DMS114 treated with DMSO at 0.1 percent for 48 hours (cell line): Measurements from ENCODE around the gene DNAAF3.
"Not testable (repeated sequence)": the region's sequence is repeated elsewhere in the genome, so short reads cannot be mapped to it uniquely, and the experiment has no call there.

Experiments
- DNase-seq: peaks from one replicate; lab custom pipeline; 2025; ENCODE audit not compliant: unreplicated experiment; lab: John Stamatoyannopoulos, UW

The DNAAF3 gene

DNA sequence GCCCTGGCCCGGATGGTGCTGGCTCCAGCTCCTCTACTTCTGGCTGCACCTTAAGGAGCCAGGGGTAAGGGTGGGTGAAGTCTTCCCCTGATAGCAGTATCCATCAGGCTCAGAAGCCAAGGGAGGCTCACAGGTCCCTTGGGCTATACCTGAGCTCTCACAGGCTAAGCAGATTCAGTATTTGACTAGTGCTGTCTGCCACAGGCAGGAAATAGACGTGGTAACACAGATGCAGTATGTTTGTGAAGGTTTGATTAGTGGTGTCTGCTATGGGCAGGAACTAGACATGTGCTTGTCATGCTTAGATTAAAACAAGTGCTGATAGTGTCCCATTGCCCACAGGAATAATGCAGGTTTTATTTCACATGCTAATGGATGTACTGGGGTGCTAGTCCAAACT, 9.7 kb upstream of the DNAAF3 start:
- DNase-seq = no peak

DNA sequence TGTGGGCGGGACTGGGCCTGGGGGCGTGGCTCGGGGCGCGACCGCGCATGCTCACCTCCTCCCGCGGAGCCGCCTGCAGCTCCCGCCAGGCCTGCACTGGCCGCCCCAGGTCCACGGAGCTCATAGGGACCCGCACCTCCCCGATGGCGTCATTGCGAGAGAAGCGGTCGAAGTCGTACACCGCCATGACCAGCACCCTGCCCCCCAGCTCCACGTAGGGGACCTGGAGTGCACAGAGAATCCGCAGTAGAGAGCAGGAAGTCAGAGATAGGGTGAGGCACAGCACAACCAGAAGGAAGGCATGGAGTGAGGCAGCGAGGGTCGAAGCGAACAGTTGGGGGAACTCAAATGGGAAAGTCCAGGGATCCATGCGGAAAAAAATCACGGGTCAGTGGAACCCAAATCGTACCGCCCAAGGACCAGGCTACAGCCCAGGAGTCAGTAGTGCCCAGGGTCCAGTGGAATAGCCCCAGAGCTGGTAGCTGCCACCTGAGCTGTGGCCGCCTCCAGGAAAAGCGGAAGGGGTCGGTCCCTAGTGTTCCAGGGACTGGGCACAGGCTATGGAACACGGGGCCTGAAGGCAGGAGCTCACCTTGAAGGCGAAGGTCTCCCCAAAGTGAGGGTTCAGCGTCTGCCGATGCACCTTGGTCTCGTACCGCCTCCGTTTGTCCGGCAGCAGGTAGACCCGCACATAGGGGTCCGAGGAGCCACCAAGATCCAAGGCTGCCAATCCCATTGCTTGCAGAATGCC, 8.9 kb upstream of the DNAAF3 start:
- peak; percentile 38 for DNase-seq

DNA sequence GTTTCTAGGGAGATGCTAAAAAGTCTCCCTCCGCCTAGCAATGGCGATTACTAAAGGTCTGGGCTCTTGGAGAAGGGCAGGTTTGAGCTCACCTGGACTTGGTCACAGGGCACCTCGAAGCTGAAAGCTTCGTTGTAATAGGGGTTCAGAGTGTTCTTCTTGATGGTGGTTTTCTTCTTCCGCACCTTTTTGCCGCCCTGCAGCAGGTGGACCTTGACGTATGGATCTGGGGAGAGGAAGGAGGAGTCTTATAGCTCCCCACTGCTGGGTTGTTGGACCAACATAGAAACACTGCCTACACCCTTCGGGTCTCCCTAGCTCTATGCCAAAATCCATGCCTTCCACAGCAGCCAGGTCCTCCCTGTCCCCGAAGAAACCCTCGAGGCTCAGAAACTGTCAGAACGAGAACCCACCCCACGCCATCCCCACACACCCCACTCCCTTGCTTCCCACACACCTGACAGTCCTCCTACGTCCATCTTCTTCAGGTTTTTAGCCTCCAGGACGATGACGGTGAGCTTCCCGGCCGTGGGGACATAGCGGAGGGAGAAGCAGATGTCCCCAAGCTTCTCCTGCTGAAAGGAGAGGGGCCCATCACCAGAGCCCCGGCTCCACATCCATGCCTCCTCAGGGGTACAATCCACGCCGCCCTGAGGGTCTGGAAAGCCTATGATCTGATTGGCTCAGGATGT, 8.2 kb upstream of the DNAAF3 start:
- DNase-seq = no peak

DNA sequence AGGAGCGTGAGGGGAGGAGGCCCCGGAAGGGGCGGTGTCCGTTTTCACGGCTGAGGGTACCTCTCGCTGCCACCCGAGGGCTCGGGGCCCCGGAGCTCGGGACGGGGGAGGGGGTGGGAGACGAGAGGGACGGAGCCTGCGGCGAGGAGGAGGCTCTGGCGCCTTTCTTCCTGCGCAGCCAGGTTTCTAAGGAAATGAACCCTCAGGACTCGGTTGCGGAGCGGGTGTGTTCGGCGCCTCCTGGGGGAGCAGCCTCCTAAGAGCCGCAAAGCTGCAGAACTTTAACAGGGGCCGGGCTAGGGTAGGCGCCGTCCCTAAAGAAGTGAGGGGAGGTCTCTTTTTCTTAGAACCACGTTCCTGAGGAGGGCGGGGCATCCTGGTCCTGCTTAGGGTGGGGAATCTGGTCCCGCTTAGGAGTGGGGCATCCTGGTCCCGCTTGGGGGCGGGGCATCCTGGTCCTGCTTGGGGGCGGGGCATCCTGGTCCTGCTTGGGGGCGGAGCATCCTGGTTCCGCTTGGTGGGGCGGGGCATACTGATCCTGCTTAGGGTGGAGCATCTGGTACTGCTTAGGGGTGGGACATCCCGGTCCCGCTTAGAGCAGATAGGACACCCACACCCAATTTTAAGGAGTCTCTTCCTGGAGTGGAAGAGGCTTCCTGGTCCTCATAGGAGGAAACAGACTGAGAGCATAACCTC, 7.4 kb upstream of the DNAAF3 start:
- DNase-seq = peak; percentile 88

DNA sequence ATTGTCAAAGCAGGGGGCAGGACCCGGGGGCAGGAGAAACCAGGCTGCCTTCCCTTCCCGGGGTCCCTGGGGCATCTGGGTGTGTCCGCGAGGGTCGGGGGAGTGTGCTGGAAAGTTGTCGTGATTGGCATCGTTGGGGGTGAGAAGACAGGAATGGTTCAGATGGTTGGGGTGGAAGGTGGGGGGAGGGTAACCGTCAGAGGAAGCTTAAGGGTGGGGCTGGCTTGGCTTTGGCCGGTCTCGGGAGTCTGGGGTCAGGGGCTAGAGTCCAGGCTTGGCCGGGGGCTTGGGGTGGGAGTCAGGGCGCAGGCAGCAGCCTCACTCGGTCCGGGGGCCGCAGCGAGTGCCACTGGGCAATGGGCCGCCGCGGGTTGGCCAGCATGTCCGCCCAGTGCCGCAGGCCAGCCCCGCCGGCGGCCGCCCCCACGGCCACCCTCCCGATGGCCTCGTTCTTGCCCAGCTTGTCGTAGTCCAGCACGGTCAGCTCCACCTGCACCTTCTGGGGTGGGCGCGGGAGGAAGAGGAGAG, 6.8 kb upstream of the DNAAF3 start:
- no peak for DNase-seq

DNA sequence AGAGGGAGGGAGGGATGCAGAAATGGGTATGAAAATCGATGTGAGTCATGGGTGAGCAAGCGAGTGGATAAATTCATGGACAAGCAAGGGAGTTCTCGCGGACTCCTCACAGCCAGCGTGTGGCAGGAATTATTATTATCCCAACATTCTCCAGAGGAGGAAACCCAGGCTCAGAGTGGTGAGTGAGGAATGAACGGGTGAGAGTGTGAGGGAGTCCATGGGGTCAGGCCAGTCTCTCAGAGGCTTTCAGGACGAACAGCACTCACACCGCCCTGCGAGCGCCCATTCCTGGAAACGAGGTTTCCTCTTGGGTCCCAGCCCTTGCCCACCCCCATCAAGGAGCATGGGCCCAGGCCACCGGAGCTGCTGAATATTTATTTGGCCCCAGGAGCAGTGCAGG, 6.3 kb upstream of the DNAAF3 start:
- DNase-seq = no peak

DNA sequence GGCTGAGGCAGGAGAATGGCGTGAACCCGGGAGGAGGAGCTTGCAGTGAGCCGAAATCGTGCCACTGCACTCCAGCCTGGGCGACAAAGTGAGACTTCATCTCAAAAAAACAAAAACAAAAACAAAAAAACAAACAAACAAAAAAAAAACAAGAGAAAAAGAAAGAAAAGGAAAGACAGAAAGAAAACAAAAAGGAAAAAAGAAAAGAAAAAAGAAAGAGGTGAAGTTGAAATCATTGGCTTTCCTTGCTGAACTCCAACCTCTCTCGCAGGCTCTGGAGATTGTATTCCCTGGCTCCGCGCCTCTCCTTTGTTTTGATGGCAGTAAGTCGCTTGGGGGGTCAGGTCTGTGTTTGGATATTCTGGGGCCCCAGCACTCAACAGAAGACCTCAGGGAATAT, 5.9 kb upstream of the DNAAF3 start:
- not testable (repeated sequence) for DNase-seq

DNA sequence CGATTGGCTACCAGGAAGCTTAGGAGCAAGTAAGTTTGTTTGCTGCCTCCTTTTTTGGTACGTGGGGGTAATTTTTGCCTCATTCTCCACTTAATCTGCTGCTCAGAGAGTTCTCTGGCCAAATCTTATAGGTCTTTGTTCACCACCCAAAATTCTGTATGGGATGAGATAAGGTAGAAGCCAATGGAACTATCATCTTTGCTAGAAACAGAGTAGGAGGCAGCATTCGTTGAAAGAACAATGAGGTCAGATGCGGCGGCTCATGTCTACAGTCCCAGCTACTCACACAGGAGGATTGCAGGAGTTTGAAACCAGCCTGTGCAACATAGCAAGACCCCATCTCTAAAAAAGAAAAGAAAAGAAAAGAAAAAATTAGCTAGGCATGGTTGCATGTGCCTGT, 5.0 kb upstream of the DNAAF3 start:
- no peak for DNase-seq

DNA sequence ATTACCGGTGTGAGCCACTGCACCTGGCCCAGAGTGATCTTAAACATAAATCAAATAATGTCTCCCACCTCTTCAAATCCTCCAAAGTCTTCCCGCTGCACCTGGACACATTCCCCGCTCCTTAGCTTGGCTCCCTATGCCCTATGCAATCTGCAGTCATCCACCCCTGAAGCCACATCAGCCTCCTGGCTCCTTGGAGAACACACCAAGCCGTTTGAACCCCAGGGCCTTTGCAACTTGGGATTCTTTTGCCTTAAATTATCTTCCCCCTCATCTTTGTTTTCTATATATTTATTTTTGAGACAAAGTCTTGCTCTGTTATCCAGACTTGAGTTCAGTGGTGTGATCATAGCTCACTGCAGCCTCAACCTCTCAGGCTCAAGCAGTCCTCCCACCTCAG, 2.7 kb upstream of the DNAAF3 start:
- no peak for DNase-seq

DNA sequence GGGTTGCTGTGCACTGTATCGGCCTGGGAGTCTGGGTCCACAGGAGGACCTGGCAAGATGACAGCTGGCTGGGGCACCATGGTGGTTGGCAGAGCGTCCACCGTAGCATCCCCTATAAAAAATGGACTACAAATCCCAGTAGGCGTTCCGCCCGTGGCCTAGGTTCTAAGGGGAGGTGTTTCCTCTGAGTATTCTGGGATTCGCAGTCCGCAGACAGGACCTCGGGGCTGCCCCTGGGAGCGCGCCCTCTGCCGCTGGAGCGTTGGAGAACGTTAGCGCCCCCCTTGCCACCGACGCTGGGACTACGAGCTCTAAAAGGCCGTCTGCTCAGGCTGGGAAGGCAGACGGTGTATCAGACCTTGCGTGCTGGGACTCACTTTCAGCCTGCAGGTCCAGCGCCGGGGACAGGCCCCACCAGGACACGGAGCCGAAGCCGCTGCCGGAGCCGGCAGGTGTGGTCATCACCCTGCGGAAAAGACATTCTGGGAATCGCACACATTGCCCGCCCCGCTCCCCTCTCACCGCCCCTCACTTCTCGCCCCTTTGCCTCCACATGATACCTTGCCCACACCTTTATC, 372 bp downstream of the DNAAF3 start:
- peak; percentile 87 for DNase-seq

DNA sequence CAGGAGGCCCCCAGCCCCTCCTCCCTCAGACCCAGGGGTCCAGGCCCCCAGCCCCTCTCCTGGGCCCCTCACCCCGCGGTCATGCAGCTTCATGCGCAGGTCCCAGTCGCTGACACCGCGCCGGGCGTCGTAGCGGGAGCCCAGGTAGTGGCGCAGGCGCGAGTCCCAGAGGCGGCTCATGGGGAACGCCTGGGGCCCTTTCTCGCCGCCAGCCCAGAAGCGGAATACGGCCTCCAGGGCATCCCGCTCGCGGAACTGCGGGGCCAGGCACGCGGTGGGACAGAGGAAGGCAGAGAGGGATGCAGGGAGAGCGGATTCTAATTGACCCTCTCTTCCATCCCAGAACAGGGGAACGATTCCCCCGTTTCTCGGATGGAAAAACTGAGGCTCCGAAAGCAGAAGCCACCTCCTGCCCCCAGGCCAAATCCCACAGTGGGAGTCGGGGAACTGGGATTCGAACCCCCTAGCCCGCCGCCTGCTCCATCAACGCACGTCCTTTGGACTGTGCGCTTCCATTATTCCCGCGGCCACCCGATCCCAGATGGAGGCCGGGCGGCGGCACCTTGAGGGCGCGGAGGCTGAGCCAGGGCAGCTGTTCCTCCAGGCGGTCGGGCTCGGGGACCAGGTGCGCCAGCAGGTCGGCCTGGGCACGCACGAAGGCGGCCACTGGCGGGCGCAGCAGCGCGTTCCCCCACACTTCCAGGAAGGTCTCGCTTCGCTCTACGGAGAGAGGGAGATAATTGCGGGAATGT, 4.7 kb downstream of the DNAAF3 start:
- DNase-seq = no peak

DNA sequence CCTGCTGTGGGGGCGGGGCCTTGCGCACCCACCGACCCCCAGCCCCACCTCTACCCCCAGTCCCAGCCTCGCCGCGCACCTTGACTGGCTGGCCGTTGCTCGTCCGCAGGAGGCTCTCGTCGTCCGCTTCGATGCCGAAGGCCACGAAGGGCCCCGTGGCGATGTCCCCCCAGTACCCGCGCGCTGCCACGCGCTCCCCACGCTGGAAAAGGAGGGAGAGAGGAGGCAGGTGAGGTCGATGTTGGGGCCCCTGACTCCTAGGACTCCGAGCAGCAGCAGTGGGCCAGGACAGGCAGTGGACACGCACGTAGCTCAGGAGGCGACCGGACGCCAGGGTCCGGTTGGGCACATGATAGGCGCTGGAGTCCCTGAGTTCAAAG, 5.4 kb downstream of the DNAAF3 start:
- DNase-seq = no peak

DNA sequence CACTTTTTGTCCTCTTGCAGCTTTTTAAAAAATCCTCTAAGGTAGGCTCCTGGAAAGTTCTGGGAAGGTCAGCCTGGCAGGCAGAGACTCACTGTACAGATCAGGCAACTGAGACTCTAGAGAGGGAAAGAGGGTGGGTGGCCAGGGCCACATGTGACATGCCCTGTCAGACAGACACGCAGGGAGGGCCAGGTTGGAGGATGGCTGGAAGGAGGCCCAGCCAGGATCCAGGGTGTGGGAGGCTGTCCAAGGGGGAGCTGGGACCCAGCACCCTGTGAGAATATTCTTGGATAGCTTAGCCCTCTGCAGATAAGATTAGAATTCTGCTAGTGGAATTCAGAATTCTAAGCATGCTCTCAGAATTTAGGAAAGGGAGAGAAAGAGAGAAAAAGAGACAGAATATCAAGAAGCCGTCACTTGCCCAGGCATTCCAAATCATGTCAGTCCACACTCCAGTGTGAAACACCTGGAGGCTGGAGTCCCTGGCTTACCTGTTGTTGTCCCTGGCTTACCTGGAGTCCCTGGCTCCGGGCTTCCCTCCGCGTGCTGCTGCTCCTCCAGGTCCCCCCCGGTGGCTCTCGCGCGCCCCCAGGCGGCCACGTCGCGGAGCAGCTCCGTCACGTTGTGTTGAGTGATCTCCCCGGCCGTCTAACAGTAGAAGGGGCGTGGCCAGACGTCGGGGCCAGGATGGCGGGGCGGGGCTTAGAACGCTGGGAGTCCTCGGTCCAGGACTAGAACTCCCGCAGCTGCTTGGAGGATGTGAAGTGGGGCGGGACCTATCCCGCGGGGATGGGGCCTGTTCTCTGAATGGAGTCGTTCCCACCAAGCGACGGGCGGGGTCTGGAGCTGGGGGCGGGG, 6.1 kb downstream of the DNAAF3 start:
- peak; percentile 91 for DNase-seq

DNA sequence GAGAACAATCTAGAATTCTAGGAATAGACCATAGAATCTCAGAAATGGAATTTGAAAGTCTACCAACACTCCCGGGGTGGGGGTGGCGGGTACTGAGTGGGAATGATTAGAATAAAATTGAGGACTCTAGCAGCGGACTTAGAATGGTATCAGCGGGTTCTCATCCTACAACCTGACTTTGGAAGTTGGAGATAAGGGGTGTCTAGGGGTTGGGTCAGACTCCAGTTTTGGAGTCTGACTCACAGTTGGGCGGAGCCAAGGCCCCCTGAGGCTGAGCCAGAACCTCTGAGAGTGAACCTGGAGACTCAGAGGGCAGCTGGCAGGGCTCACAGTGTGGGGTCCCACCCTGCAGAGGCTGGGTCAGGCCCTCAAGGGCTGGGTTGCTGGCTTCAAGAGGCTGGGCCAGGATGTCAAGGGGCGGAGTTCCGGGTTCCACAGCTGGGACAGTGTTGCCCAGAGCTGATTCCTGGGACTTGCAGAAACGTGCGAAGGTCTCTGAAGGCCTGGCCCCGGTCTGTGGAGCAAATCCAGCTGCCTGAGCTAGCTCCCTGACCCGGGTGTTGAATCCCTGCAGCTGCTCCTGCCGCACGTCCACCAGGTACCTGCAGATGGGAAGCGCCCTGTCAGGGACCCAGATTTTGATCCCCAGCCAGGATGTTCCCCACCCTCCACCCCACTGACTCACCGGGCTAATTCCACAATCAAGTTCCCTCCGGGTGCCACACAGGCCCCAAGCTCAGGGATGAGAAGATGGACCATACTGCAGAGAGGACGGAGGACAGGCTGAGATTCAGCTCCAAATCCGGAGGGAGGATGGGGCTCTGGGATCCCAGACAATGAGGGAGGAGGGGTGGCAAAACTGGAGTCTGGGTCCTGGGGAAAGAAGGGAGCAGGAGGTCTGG, 7.3 kb downstream of the DNAAF3 start:
- DNase-seq = no peak

DNA sequence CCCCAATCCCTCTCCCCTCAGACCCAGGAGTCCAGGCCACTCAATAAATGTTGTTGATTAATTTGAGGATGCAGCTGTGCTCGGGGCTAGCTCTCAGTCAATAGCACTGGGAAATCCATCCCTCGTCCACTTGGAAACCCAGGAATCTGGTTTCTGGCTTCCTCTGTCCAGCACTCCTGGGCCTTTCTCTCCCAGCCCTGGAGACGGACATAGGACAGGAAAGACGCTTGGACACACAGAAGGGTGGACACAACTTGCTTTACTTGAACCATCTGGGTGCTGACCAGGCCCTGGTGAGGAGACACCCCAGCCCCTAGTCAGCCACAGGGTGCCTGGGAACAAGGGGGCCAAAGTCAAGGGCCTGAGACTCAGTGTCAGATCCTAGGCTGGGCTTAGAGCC, 8.0 kb downstream of the DNAAF3 start:
- no peak for DNase-seq

DNA sequence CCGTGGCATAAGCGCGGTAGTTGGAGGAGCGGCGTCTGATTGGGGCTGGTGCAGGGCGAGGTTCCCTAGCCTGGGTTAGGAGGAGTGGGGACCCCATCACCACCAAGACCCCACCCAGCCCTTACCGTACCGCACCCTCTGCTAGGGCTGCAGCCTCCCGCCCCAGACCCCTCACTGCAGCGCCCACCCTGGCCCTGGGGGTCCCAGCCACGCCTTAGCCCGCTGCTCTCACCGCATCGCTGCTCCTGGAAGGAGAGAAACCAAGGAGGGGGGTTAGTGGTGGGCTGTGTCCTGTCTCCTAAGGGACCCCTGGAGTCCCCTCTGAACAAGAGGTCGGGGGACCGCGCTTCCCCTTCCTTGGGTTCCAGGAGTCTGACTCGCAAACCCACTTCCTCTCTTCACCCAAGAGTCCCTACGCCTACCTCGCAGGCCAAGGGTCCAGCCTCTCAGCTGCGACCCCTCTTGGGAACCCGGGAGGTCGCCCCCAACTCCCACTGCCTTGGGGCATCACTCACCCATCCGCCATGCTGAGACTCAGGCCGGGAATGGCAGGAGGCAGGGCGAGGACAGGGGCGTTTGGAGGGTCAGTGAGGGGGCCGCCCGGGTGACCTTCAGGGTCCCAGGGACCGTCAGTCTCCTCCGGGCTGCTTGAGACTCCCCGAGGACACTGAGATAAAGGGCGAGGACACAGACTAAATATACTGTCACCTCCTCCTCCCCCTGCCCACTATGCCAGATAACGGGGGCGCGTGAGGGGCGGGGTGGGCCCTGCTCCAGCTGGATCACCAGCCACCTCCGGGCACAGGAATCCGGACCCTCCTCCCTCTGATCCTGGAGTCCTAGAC, 9.1 kb downstream of the DNAAF3 start, which contains the start of gene TNNI3:
Gene TNNI3, minus strand, starts transcription at position 669 of the 845 bp plus-strand sequence. Its CDS starts 143 bp downstream, at position 526.
- no peak for DNase-seq

DNA sequence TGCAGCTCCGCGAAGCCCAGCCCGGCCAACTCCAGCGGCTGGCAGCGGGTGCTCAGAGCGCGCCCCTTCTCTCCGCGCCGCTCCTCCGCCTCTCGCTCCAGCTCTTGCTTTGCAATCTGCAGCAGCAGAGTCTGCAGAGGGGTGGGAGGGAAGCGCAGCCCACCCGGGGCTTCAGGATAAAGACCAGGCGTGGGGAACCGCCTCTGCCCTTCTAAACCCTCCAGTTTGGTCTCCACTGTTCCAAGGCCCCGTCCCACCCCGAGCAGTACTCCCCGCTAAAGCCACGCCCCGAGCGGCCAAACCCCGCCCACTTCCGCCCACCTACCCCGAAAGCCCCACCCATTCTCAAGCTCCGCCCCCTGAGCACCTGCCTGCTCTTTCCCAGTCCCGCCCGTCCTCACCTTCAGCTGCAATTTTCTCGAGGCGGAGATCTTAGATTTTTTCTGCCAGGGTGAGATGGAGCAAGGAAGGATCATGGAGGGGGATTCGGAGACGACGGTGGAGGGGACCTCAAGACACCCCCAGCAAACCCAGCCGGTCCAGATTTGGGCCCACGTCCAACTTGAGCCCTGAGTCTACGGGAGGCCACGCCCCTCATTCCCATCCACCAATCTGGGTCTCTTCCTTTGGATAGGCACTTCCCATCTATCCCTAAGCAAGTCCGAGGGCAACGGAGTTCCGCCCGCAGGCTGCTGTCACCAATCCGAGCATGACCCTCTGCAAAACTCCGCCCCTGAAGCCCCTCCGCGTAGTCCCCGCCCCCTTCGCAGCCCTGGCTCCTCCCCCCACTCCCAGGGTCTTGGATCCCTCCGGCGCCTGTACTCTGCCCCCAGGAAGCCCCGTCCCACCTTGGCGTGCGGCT, 10.0 kb downstream of the DNAAF3 start:
- DNase-seq = no peak
